H1 (cell line): ENCODE data around the gene UBR2. TPM values are rescaled to one million over a fixed set of nuclear protein-coding genes. Genes with fewer than 3 reads are reported as not detected.

Source experiments
- ATF3 ChIP-seq: IDR thresholded peaks from 2 replicates; pipeline ENCODE4 v1.6.1; 2011; ENCODE audit warnings: low read depth, mild to moderate bottlenecking, low read length; ENCODE audit not compliant: insufficient read depth
- CBX5 ChIP-seq: fragments of 300-800, 300-1000 bp; sonication (generic); IDR thresholded peaks from 2 replicates; pipeline ENCODE4 v1.7.1; 2016; ENCODE audit warnings: antibody characterized with exemption, low read length, low read depth
- CEBPB ChIP-seq: IDR thresholded peaks from 2 replicates; pipeline ENCODE4 v1.6.1; 2012; ENCODE audit warnings: low read depth, low read length
- CTCF ChIP-seq, 3 experiments: IDR thresholded peaks; 1 replicate in 2 of 3; 2 replicates in 1 of 3; pipeline versions ENCODE4 v1.5.1 to v1.6.1; 2011; ENCODE audit warnings: low read length in 3 of 3, mild to moderate bottlenecking in 3 of 3, inconsistent platforms in 2 of 3, low read depth in 1 of 3, moderate library complexity in 1 of 3; ENCODE audit not compliant: insufficient read depth in 1 of 3; ENCODE audit errors: control extremely low read depth in 1 of 3
- E2F6 ChIP-seq: IDR thresholded peaks from 2 replicates; pipeline ENCODE4 v1.6.1; 2012; ENCODE audit warnings: inconsistent platforms
- GTF2F1 ChIP-seq: IDR thresholded peaks from 2 replicates; pipeline ENCODE4 v1.6.1; 2012; ENCODE audit warnings: low read depth, low read length, improper control_type of control experiment, borderline replicate concordance
- JUND ChIP-seq: IDR thresholded peaks from 2 replicates; pipeline ENCODE4 v1.6.1; 2011; ENCODE audit warnings: mild to moderate bottlenecking, improper control_type of control experiment, low read length
- KDM4A ChIP-seq: IDR thresholded peaks from one replicate; pipeline ENCODE4 v1.7.1; 2012; ENCODE audit warnings: low read depth, mild to moderate bottlenecking, moderate library complexity, low read length, inconsistent platforms; ENCODE audit not compliant: severe bottlenecking
- MAFK ChIP-seq: IDR thresholded peaks from 2 replicates; pipeline ENCODE4 v1.6.1; 2012; ENCODE audit warnings: low read depth, mild to moderate bottlenecking, improper control_type of control experiment, low read length
- NANOG ChIP-seq: IDR thresholded peaks from 2 replicates; pipeline ENCODE4 v1.6.1; 2011; ENCODE audit warnings: low read length, low read depth, mild to moderate bottlenecking, inconsistent platforms; ENCODE audit not compliant: insufficient read depth, poor library complexity, severe bottlenecking
- POLR2A ChIP-seq, 2 experiments: IDR thresholded peaks; 1 replicate in 1 of 2; 2 replicates in 1 of 2; pipeline ENCODE4 v1.6.1; 2011; ENCODE audit warnings: low read depth in 2 of 2, low read length in 2 of 2, mild to moderate bottlenecking in 2 of 2; ENCODE audit errors: control extremely low read depth in 1 of 2
- RAD21 ChIP-seq, 2 experiments: IDR thresholded peaks in 1 of 2; conservative IDR thresholded peaks in 1 of 2; 2 replicates each; pipeline ENCODE4 v1.6.1; 2011; ENCODE audit warnings: low read depth in 2 of 2, low read length in 2 of 2, improper control_type of control experiment in 1 of 2, inconsistent platforms in 1 of 2, mild to moderate bottlenecking in 1 of 2, moderate library complexity in 1 of 2
- RNF2 ChIP-seq: fragments of 200-900, 300-1000 bp; sonication (generic); IDR thresholded peaks from 2 replicates; pipeline ENCODE4 v1.7.1; 2016; ENCODE audit warnings: borderline replicate concordance, low read depth, mild to moderate bottlenecking, antibody characterized with exemption, low read length; ENCODE audit not compliant: poor library complexity, severe bottlenecking; ENCODE audit errors: missing control alignments
- SIRT6 ChIP-seq: IDR thresholded peaks from one replicate; pipeline ENCODE4 v1.7.1; 2012; ENCODE audit warnings: low read length, inconsistent platforms
- SP4 ChIP-seq: IDR thresholded peaks from 2 replicates; pipeline ENCODE4 v1.6.1; 2012; ENCODE audit warnings: low read length, inconsistent platforms
- SRF ChIP-seq: IDR thresholded peaks from 2 replicates; pipeline ENCODE4 v1.6.1; 2011; ENCODE audit warnings: mild to moderate bottlenecking, low read depth, low read length, moderate library complexity
- TAF1 ChIP-seq: IDR thresholded peaks from 2 replicates; pipeline ENCODE4 v1.6.1; 2011; ENCODE audit warnings: mild to moderate bottlenecking, low read depth, low read length
- TAF7 ChIP-seq: optimal IDR thresholded peaks from 2 replicates; pipeline ENCODE3; 2011; ENCODE audit warnings: low read depth, mild to moderate bottlenecking, inconsistent platforms, low read length, moderate library complexity, borderline replicate concordance
- TCF12 ChIP-seq: IDR thresholded peaks from 2 replicates; pipeline ENCODE4 v1.6.1; 2011; ENCODE audit warnings: low read depth, mild to moderate bottlenecking, low read length
- YY1 ChIP-seq: IDR thresholded peaks from 2 replicates; pipeline ENCODE4 v1.6.1; 2011; ENCODE audit warnings: low read depth, mild to moderate bottlenecking, low read length
- polyA plus RNA-seq, 7 experiments: library from polyadenylated mRNA; depleted of rRNA in 3 of 7; stranded (reverse) in 5 of 7; unstranded in 2 of 7; fragments of >200 nt in 5 of 7; fragments of 200-250 nt in 2 of 7; gene quantifications; 1 replicate in 5 of 7; 2 replicates in 1 of 7; 4 replicates in 1 of 7; pipeline versions ENCODE4 v1.2.1 to v1.2.3, GENCODE V29; 2011 to 2013; ENCODE audit warnings: missing spikeins in 2 of 7, mixed read lengths in 2 of 7
- total RNA-seq: library from RNA; stranded (reverse); fragmentation: NEBNext Ultra II Directional; extraction: Animal tissue kit (Norgen Biotek cat#: 25700); gene quantifications from 2 replicates; pipeline ENCODE4 v1.2.1, GENCODE V29; 2021

The UBR2 gene
- total and polyA plus RNA-seq, 2 of the 8 experiments (the other 6 are each of a cell fraction or from before 2014, with no cell fraction given): 6.5 to 19.5 TPM

DNA sequence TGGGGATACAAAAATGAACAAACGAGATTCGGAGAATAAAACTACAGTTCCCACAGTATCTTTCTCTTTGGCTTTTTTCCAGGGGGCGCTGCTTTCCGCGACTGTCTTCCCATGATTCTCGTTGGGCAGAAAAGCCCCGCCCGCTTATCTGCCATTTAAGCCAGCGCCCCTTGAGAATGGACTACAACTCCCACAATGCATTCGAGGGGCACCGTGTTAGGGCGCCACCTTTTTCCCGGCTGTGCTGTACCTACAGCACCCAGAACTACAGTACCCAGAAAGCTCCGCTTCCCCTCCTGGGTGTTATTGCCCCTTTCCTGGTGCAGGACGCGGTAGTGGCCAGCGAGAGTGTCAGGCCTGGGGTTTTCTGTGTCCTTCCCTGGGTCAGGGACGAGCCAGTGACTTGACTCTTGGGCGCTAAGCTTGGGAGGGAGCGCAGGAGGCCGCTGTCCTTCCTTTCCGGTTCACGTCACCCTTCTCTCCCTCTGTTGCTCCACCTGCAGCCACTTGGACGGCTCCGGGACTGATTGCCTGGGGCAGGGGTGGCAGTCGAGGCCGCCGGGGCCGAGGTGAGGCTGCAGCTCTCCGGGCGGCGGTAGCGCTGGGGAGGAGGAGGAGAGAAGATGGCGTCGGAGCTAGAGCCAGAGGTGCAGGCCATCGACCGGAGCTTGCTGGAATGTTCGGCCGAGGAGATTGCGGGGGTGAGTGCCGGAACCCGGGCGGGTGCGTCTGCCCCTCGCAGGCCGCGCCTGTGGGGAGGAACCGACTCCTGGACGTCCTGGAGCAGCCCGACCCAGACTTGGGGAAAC is at the start of gene UBR2 (continued):
- peak; percentile 37 to 67 (median 54) for TF ChIP-seq CTCF (IDR thresholded peaks at IDR 0.05; ENCODE audit: control extremely low read depth in 1 of 3, insufficient read depth in 1 of 3, low read depth in 1 of 3, low read length in 3 of 3)
- peak; percentile 61 for TF ChIP-seq KDM4A
- TF ChIP-seq MAFK: no peak
- TF ChIP-seq SIRT6: no peak
- no peak for TF ChIP-seq CEBPB
- TF ChIP-seq JUND: no peak
- peak; percentile 85 to 88 for TF ChIP-seq POLR2A (IDR thresholded peaks at IDR 0.05; ENCODE audit: control extremely low read depth in 1 of 2, low read depth in 2 of 2, low read length in 2 of 2)
- peak; percentile 71; the same call in 1 of the 2 replicates for TF ChIP-seq ATF3
- peak; percentile 91 for TF ChIP-seq YY1
- TF ChIP-seq TAF1: peak; percentile 77
- TF ChIP-seq RNF2: no peak
- peak; percentile 68 for TF ChIP-seq SRF
- TF ChIP-seq E2F6: no peak
- TF ChIP-seq NANOG: no peak
- TF ChIP-seq GTF2F1: no peak
- no peak; the same call in 1 of the 2 replicates for TF ChIP-seq SP4
- TF ChIP-seq CBX5: no peak
- 0 out of 4 replicates have a peak, but pooled peaks have one; percentile 13 to 24 for TF ChIP-seq RAD21 (IDR thresholded peaks at IDR 0.05 in 1 of 2, conservative IDR thresholded peaks at IDR 0.05 in 1 of 2; ENCODE audit: low read depth in 2 of 2, low read length in 2 of 2)
- TF ChIP-seq TCF12: no peak
- TF ChIP-seq TAF7: peak; percentile 77
